ENCODE results near the gene PBX2.

The PBX2 gene

DNA sequence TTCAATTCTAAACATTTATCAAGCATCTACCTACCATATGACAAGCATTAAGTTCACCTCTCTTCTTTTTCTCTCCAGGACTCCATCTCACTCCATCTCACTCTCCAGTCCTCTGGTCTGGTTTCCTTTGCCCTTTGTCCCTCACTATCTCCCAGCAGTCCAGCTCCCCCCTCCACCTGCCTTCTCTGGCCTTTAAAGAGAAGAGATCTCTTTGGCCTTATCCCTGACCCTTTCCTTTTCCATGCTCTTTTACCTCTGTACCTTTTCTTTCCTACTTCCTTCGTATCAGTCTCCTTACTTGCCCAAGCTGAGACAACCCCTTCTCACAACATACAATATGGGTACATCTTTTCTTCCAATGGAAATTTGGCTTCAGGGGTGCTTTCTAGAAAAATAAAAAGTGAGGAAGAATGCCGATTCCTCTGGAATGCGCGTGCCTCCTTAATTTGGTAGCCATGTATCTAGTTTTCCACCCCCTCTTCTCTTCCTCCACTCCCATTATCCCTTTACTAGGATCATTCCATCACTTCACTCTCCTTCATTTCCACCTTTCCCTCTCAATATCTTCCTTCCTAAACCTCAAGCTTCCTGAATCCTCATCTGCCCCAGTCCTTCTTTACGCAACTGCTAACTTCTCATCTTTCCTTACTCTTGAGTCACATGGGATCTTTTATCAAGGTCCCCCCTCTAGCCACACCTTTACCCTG is 13.4 kb downstream of the PBX2 start:
- H3K9me3 ChIP-seq (ENCODE audit: insufficient read depth, low read depth, low read length) = no peaks in the 10 kb centered on the region
- peaks cover 38% of the 10 kb centered on the region for H3K36me3 ChIP-seq (ENCODE audit: insufficient read depth, low read depth, low read length)
- H3K9ac ChIP-seq (ENCODE audit: low read depth, low read length) = peak overlapping the region; percentile 93
- peaks cover 13% of the 10 kb centered on the region for H3K4me1 ChIP-seq (ENCODE audit: insufficient read depth, low read length)
- peak overlapping the region; percentile 98 for H3K27ac ChIP-seq (ENCODE audit: low read length)
- no peaks in the 10 kb centered on the region for H3K27me3 ChIP-seq (ENCODE audit: insufficient read depth, low read length)
- H3K4me3 ChIP-seq (ENCODE audit: low read length) = peak overlapping the region; percentile 88

DNA sequence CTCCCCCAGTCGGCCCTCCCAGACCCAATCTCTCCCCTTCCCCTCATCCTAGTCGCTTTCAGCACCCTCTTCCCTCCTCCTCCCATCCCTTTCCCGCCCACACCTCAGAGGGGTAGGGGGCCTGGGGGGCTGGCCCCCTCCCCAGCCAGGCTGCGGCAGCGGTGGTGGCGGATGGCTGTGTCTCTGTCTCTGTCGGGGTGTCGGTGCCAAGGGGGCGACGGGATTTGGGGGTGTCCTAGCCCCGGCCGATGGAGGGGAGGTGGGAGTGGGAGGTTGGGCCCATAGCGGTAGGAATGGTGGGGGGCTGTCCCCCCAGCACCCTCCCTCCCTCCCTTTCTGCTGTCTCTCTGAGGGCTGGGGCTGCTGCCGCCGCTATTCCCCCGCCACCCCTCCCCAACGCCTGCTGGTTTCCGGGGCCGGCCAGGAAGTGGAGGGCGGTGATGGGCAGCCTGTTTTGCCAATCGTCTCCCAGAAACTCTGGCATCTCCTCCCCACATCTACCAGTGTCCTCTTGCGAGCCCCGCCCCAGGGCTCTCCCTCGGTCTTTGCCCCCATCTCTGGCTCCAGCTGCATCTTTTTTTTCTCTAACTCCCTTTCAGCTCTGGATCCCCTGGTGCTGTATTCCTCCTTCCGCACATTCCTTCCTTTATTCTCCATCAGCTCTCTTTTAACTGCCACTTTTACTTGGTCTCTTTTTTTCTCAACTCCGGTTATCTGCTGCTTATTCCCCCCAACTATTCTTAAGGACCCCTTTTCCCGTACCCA is 14.1 kb downstream of the PBX2 start, which contains the start of gene AGPAT1:
AGPAT1 (minus strand) TSS at position 374 of the 765 bp plus-strand sequence. CDS start 4,588 bp downstream, outside the sequence.
- Histone ChIP-seq H3K27ac (ENCODE audit: low read length) (peak within 1 kb of the TSS; percentile 98), H3K27me3 (ENCODE audit: insufficient read depth, low read length) (no peaks in the 10 kb centered on the region)

GRCh38 chr6:32175322-32175710 is 14.7 kb downstream of the PBX2 start:
- peaks cover 13% of the 10 kb centered on the region for H3K4me1 ChIP-seq (ENCODE audit: insufficient read depth, low read length)
- peak overlapping the region; percentile 85 for H3K9ac ChIP-seq (ENCODE audit: low read depth, low read length)
- H3K27me3 ChIP-seq (ENCODE audit: insufficient read depth, low read length) = no peaks in the 10 kb centered on the region
- no peak overlapping the region for H3K27ac ChIP-seq (ENCODE audit: low read length)
- H3K36me3 ChIP-seq (ENCODE audit: insufficient read depth, low read depth, low read length) = peaks cover 38% of the 10 kb centered on the region
- H3K9me3 ChIP-seq (ENCODE audit: insufficient read depth, low read depth, low read length) = no peaks in the 10 kb centered on the region
- H3K4me3 ChIP-seq (ENCODE audit: low read length) = peak overlapping the region; percentile 88

More for the DNA sequence above, 14.1 kb downstream of the PBX2 start, which contains the start of gene AGPAT1:
- Histone ChIP-seq H3K4me1 (ENCODE audit: insufficient read depth, low read length) (peaks cover 13% of the 10 kb centered on the region), H3K9me3 (ENCODE audit: insufficient read depth, low read depth, low read length) (no peaks in the 10 kb centered on the region), H3K9ac (ENCODE audit: low read depth, low read length) (peak within 1 kb of the TSS; percentile 93), H3K4me3 (ENCODE audit: low read length) (peak within 1 kb of the TSS; percentile 88), H3K36me3 (ENCODE audit: insufficient read depth, low read depth, low read length) (peaks cover 38% of the 10 kb centered on the region)

DNA sequence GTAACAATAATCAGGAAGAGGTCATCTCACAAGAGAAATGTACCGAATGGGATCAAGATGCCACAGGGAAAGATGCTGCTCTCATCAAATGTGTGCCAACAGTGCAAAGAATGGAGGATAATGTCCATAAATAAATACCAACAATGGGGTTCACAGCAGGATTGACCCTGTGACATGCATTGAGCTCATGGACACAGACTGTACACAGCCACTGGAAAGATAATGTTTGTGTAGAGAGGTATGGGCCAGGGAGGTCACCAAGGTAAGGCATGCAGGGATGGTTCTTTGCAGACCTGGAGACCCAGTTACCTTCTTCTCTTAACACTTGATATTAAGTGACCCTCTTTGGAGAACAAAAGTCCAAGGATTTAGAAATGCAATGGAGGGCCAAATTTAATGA is 15.6 kb downstream of the PBX2 start:
- Histone ChIP-seq H3K4me3 (ENCODE audit: low read length) (peak overlapping the region; percentile 88), H3K9ac (ENCODE audit: low read depth, low read length) (no peak overlapping the region), H3K36me3 (ENCODE audit: insufficient read depth, low read depth, low read length) (peaks cover 39% of the 10 kb centered on the region), H3K9me3 (ENCODE audit: insufficient read depth, low read depth, low read length) (no peaks in the 10 kb centered on the region), H3K4me1 (ENCODE audit: insufficient read depth, low read length) (peaks cover 13% of the 10 kb centered on the region), H3K27ac (ENCODE audit: low read length) (no peak overlapping the region), H3K27me3 (ENCODE audit: insufficient read depth, low read length) (no peaks in the 10 kb centered on the region)

DNA sequence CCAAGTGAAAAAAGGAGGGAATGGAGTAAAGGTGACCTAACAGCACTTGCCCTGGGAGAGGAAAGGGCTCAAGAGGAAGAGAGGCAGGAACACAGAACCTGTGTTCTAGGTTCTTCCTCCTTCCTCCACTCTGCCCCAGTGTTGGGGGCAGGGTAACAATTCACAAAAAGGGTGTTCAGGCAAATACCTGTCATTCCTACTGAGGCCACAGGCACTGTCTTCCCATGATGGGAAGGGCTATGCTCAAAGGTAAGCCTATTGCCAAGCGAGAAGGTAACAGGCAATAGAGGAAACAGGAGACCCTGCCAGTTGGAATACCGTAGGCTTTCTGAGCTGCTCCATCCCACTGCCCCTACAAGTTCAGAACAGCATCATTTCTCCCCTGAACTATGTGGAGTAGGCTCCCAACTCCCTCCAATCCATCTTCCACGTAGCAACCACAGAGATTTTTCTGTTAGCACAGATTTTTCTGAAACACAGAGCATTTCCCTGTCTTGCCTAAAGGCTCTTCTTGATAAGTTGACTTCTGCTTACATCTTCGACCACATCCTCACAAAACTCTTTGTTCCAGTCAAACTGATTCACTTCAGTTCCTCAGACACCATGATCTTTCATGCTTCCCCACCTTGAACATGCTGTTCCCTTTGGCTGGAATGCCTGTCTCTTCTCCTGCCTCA is 16.8 kb downstream of the PBX2 start:
- no peaks in the 10 kb centered on the region for H3K9me3 ChIP-seq (ENCODE audit: insufficient read depth, low read depth, low read length)
- no peak overlapping the region for H3K4me3 ChIP-seq (ENCODE audit: low read length)
- no peak overlapping the region for H3K9ac ChIP-seq (ENCODE audit: low read depth, low read length)
- H3K27ac ChIP-seq (ENCODE audit: low read length) = no peak overlapping the region
- no peaks in the 10 kb centered on the region for H3K27me3 ChIP-seq (ENCODE audit: insufficient read depth, low read length)
- H3K4me1 ChIP-seq (ENCODE audit: insufficient read depth, low read length) = peaks cover 13% of the 10 kb centered on the region
- peaks cover 52% of the 10 kb centered on the region for H3K36me3 ChIP-seq (ENCODE audit: insufficient read depth, low read depth, low read length)

DNA sequence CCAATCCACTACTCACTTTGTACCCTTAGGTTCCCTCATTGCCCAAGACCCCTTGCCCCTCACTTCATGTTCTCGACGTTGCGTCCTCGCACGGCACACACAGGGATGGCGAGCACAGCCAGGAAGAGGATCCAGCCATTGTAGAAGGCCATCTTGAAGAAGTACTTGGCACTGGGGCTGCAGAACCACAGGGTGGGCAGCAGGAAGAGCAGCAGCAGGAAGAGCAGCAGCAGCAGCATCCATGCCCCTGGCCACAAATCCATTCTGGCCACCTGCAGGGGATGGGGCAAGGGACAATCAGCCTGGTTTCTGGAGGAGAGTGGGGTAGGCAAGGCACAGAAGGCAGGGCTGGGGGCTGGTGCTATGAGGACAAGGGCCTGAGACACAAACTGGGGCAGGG is 18.8 kb downstream of the PBX2 start:
- no peak overlapping the region for H3K4me3 ChIP-seq (ENCODE audit: low read length)
- no peaks in the 10 kb centered on the region for H3K9me3 ChIP-seq (ENCODE audit: insufficient read depth, low read depth, low read length)
- no peak overlapping the region for H3K27ac ChIP-seq (ENCODE audit: low read length)
- no peaks in the 10 kb centered on the region for H3K27me3 ChIP-seq (ENCODE audit: insufficient read depth, low read length)
- H3K9ac ChIP-seq (ENCODE audit: low read depth, low read length) = no peak overlapping the region
- H3K4me1 ChIP-seq (ENCODE audit: insufficient read depth, low read length) = peaks cover 7% of the 10 kb centered on the region
- peaks cover 66% of the 10 kb centered on the region for H3K36me3 ChIP-seq (ENCODE audit: insufficient read depth, low read depth, low read length)

DNA sequence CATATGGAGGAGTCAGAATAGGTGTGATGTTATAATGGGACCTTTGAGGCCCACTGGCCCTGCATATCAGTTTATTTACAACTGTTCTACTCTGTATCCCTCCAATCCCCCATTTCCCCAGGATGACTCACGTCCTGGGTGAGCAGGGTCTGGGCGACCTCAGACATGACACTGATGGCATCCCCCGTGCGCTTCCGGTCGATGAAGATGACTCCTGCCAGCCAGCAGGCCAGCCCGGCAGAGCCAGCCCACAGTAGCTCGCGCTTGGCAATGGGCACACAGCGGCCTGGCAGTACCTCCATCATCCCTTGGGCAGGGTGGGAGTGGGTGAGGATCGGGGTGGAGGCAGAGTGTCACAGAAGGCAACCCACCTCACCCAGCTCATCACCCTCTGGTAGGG is 19.7 kb downstream of the PBX2 start:
- Histone ChIP-seq H3K36me3 (ENCODE audit: insufficient read depth, low read depth, low read length) (peaks cover 61% of the 10 kb centered on the region), H3K27ac (ENCODE audit: low read length) (no peak overlapping the region), H3K27me3 (ENCODE audit: insufficient read depth, low read length) (no peaks in the 10 kb centered on the region)

DNA sequence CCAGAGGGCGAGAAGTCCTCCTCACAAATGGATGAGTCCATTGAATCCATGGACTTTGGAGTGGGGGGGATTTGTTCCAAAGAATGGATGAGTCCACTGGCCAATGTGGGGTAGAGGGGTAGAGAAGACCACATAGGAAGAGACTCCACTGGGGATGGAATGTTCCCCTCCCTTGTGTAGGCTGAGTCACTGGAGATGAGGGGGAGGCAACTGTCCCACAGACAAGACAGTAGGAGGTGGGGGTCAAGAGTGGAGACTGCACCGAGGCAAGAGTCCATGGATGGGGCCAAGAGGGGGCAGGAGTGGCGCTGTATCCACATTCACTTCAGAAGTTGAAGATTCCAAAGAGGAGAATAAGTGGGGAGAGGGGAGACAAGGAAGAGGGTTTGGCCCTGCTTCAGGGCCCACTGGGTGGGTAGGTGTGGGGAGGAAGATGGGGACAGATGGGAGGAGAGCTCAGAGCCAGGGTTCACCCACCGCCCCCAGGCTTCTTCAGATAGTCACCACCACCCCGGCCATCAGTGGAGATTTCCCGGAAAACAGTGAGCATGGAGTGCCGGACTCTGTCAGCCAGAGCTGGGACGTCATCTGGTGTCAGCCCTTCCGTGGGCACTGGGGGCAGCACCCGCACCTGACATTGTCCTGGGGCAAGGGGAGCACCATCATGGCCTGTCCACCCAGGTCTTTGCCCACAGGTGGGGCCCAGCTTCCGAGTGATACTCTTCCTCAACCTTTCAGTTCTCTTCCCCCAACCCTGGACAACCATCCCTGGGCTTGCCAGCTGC is 21.0 kb downstream of the PBX2 start:
- H3K36me3 ChIP-seq (ENCODE audit: insufficient read depth, low read depth, low read length) = peaks cover 48% of the 10 kb centered on the region
- no peak overlapping the region for H3K4me3 ChIP-seq (ENCODE audit: low read length)

More for the DNA sequence above, 19.7 kb downstream of the PBX2 start:
- Histone ChIP-seq H3K9ac (ENCODE audit: low read depth, low read length) (no peak overlapping the region), H3K4me1 (ENCODE audit: insufficient read depth, low read length) (peaks cover 5% of the 10 kb centered on the region), H3K9me3 (ENCODE audit: insufficient read depth, low read depth, low read length) (no peaks in the 10 kb centered on the region), H3K4me3 (ENCODE audit: low read length) (no peak overlapping the region)

DNA sequence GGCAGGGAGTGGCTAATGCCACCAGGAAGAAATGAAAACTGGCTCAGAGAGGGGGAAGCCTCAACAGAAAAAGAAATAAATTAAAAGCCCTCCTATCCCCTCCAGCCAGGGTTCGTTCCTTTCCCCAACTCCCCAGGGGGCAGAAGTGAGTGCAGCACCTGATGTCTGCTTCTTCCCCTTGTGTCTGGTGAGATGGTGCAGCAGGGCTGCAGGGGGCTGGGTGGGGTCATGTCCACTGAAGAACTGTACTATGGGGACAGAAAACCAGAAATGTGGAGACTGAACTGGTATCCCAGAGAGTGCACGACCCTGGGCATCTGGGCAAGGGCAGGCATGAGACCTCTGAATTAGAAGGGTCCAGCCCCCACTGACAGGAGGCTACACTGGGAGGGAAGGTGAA is 21.7 kb downstream of the PBX2 start:
- H3K27me3 ChIP-seq (ENCODE audit: insufficient read depth, low read length) = no peaks in the 10 kb centered on the region
- no peak overlapping the region for H3K4me3 ChIP-seq (ENCODE audit: low read length)
- H3K4me1 ChIP-seq (ENCODE audit: insufficient read depth, low read length) = no peaks in the 10 kb centered on the region
- no peaks in the 10 kb centered on the region for H3K9me3 ChIP-seq (ENCODE audit: insufficient read depth, low read depth, low read length)
- no peak overlapping the region for H3K27ac ChIP-seq (ENCODE audit: low read length)
- H3K36me3 ChIP-seq (ENCODE audit: insufficient read depth, low read depth, low read length) = peaks cover 48% of the 10 kb centered on the region
- no peak overlapping the region for H3K9ac ChIP-seq (ENCODE audit: low read depth, low read length)

More for the DNA sequence above, 21.0 kb downstream of the PBX2 start:
- H3K4me1 ChIP-seq (ENCODE audit: insufficient read depth, low read length) = no peaks in the 10 kb centered on the region
- no peaks in the 10 kb centered on the region for H3K27me3 ChIP-seq (ENCODE audit: insufficient read depth, low read length)
- H3K27ac ChIP-seq (ENCODE audit: low read length) = no peak overlapping the region
- no peaks in the 10 kb centered on the region for H3K9me3 ChIP-seq (ENCODE audit: insufficient read depth, low read depth, low read length)
- H3K9ac ChIP-seq (ENCODE audit: low read depth, low read length) = no peak overlapping the region

DNA sequence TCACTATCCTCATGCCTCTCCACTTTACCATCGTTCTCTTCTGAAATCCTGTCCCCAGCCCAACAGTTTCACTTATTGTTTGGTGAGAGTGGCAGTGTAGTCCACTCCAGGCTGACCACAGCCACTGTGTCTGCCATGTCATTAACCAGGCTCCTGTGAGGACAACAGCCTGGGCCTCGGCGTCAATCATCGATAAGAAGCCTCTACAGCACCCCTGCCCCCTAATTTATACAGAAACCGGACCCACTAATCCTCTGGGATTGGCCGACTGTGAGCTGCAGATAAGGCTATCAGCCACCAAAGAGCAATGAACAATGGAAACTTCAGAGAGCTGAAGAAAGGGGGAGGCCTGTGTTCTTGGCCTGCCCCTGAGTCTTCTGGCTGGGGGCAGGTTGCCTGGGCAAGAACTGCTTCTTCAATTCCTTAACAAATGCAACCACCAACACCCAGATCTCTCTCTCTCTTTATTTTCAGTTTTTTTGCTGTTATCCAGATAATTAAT is 22.2 kb downstream of the PBX2 start:
- peaks cover 51% of the 10 kb centered on the region for H3K36me3 ChIP-seq (ENCODE audit: insufficient read depth, low read depth, low read length)
- no peaks in the 10 kb centered on the region for H3K4me1 ChIP-seq (ENCODE audit: insufficient read depth, low read length)
- no peaks in the 10 kb centered on the region for H3K9me3 ChIP-seq (ENCODE audit: insufficient read depth, low read depth, low read length)
- no peak overlapping the region for H3K4me3 ChIP-seq (ENCODE audit: low read length)
- no peak overlapping the region for H3K27ac ChIP-seq (ENCODE audit: low read length)
- no peak overlapping the region for H3K9ac ChIP-seq (ENCODE audit: low read depth, low read length)
- no peaks in the 10 kb centered on the region for H3K27me3 ChIP-seq (ENCODE audit: insufficient read depth, low read length)

Measured in iPS-20b (cell line).